ENCODE measurements around the gene TMEM117. TPM values are rescaled to one million over a fixed set of nuclear protein-coding genes. Genes with fewer than 3 reads are reported as not detected.

Gene TMEM117
- total RNA-seq, 6 experiments from 2014 or later: 2.4 to 15.3 (median 3.1) TPM

DNA sequence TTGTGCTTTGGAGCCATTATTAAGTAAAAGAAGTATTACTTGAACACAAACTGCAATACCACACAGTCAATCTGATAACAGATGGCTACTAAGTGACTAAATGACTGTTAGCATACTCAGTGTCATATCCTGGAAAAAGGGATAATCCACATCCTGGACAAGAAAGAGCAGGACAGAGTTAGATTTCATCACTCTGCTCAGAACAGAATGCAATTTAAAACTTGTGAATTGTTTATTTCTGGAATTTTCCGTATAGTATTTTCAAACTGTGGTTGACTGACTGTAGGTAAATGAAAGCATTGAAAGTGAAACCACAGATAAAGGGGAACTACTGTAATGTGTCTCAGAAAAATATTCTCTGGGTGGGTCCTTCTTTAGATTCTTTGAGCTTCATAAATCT, 458.8 kb downstream of the TMEM117 start:
- H3K4me1 ChIP-seq: no peaks in the 10 kb centered on the region
- DNase-seq: no peak
- intact Hi-C loops (cut with DNase I): no loop called here
- no peaks in the 10 kb centered on the region for H3K9me3 ChIP-seq
- ATAC-seq: no peak
- H3K36me3 ChIP-seq: no peaks in the 10 kb centered on the region
- H3K4me3 ChIP-seq: no peak overlapping the region
- 43% methylated on average over 1 of the region's 1 CpG for whole genome bisulfite sequencing (ENCODE audit: insufficient coverage, low coverage, low lambda C conversion rate, missing lambda C conversion rate)
- no peaks in the 10 kb centered on the region for H3K27me3 ChIP-seq
- no peak overlapping the region for H3K27ac ChIP-seq
- TF ChIP-seq, protein P1, sequence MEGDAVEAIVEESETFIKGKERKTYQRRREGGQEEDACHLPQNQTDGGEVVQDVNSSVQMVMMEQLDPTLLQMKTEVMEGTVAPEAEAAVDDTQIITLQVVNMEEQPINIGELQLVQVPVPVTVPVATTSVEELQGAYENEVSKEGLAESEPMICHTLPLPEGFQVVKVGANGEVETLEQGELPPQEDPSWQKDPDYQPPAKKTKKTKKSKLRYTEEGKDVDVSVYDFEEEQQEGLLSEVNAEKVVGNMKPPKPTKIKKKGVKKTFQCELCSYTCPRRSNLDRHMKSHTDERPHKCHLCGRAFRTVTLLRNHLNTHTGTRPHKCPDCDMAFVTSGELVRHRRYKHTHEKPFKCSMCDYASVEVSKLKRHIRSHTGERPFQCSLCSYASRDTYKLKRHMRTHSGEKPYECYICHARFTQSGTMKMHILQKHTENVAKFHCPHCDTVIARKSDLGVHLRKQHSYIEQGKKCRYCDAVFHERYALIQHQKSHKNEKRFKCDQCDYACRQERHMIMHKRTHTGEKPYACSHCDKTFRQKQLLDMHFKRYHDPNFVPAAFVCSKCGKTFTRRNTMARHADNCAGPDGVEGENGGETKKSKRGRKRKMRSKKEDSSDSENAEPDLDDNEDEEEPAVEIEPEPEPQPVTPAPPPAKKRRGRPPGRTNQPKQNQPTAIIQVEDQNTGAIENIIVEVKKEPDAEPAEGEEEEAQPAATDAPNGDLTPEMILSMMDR (IDR thresholded peaks at IDR 0.05): no peak
- TF ChIP-seq POLR2A (IDR thresholded peaks at IDR 0.05): no peak

DNA sequence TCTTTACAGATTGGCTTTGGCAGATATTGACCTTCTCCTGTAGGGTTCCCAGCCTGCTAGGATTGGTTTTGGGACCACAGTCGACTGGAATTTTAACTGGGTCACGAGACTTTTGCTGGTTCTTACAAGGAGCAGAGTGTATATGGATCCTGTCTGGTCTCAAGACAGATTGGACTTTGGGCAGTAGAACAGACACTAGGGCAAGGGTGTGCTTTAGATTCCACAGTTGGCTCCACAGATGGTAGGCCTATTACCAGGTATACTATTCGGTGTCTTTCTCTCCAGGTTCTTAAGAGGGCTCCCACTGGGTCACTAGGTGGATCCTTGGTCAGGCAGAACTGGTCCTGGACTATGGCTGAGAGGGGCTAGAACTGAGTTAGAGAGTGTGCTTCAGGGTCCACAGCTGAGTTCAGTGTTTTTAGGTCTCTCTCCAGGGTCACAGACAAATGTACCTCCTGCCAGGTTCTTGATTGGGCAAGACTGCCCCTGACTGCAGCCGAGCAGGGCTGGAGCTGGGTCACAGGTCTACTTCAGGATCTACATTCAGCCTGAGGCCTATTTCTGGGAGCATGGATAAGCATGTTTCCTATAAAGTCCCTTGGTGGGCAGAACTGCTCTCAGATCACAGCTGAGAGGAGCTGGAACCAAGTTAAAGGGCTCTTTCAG, 460.2 kb downstream of the TMEM117 start:
- no peaks in the 10 kb centered on the region for H3K9me3 ChIP-seq
- H3K27ac ChIP-seq: peak overlapping the region in 1 of 3 donors; percentile 5
- DNase-seq: peak in 1 of 3 donors; percentile 50
- H3K4me3 ChIP-seq: no peak overlapping the region
- no peaks in the 10 kb centered on the region for H3K36me3 ChIP-seq
- intact Hi-C loops (cut with DNase I): no loop called here
- no peaks in the 10 kb centered on the region for H3K4me1 ChIP-seq
- 80% methylated on average over 1 of the region's 4 CpGs for WGBS (ENCODE audit: insufficient coverage, low coverage, low lambda C conversion rate, missing lambda C conversion rate)
- H3K27me3 ChIP-seq: no peaks in the 10 kb centered on the region
- ATAC-seq: peak; percentile 39 to 73 (median 68)
- TF ChIP-seq, protein P1 (IDR thresholded peaks at IDR 0.05): no peak
- no peak for TF ChIP-seq POLR2A (IDR thresholded peaks at IDR 0.05)

DNA sequence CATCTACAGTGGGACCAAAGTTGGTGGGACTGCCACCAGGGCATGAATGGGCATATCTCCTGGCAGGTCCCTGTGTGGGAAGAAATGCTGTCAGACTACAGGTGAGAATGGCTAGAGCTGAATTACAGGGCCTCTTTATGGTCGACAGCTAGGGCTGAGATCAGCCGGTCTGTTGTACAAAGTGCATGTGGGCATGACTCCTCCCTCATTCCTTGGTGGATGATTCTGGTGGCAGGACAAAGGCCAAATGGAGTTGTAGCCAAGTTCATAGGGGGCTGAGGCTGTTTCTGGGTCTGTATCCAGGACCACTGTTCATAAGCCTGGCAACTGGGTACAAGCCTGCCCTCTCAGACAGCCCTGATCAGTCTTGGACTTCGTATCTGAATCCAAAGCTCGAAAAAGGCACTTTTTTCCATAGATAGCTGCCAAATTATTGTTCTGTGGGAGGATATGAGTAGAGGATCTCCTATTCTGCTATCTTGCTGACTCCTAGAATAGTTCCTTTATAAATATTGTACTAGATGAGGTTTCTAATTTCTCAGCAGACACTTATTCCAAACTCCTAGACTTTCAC, 460.8 kb downstream of the TMEM117 start:
- DNase-seq (peak in 1 of 3 donors; percentile 49), ATAC-seq (peak; percentile 59 to 96 (median 75))
- 28% methylated on average over 4 of the region's 4 CpGs for WGBS (ENCODE audit: insufficient coverage, low coverage, low lambda C conversion rate, missing lambda C conversion rate)
- intact Hi-C loops (cut with DNase I): no loop called here
- H3K4me1 ChIP-seq: no peaks in the 10 kb centered on the region
- H3K9me3 ChIP-seq: no peaks in the 10 kb centered on the region
- no peak overlapping the region for H3K4me3 ChIP-seq
- TF ChIP-seq, protein P1 (IDR thresholded peaks at IDR 0.05): no peak
- no peak for TF ChIP-seq POLR2A (IDR thresholded peaks at IDR 0.05)
- no peaks in the 10 kb centered on the region for H3K27me3 ChIP-seq
- no peaks in the 10 kb centered on the region for H3K36me3 ChIP-seq
- H3K27ac ChIP-seq: peak overlapping the region in 1 of 3 donors; percentile 5

DNA sequence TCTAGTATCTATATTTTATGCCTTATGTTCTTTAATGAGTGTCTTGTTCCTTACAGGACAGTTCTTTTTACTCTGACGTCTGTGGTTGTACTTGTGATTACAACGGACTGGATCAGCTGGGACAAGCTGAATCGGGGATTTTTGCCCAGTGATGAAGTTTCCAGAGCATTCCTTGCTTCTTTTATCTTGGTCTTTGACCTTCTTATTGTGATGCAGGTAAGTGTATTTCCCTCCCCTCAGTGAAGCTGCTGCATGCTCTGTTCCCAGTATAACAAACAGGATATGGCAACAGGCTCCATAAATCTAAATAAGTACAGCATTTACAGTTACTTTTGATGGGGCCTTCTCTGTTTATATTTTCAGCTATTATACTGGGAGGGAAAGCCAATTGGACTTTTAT, 463.6 kb downstream of the TMEM117 start:
- intact Hi-C loops (cut with DNase I): no loop called here
- DNase-seq (no peak), ATAC-seq (no peak)
- TF ChIP-seq, protein P1 (IDR thresholded peaks at IDR 0.05): no peak
- no peak for TF ChIP-seq POLR2A (IDR thresholded peaks at IDR 0.05)
- 92% methylated on average over 3 of the region's 3 CpGs for WGBS (ENCODE audit: insufficient coverage, low coverage, low lambda C conversion rate, missing lambda C conversion rate)
- Histone ChIP-seq H3K27ac (no peak overlapping the region), H3K27me3 (no peaks in the 10 kb centered on the region), H3K4me3 (no peak overlapping the region), H3K4me1 (no peaks in the 10 kb centered on the region), H3K9me3 (no peaks in the 10 kb centered on the region), H3K36me3 (no peaks in the 10 kb centered on the region)
